Effector memory CD4-positive, alpha-beta T cell (primary cell): ENCODE data around the gene JAK1.
A peak's percentile ranks its signal among the peaks of the same experiment; 100 is the strongest.

ENCODE experiments used
- DNase-seq, 3 donors: peaks; one replicate each; pipeline ENCODE4 v3.0.0-alpha.2; 2020
- H3K27ac ChIP-seq: 2 replicates; pipeline ENCODE4 v1.7.0; 2013; ENCODE audit warnings: mild to moderate bottlenecking, low read length, moderate library complexity; ENCODE audit not compliant: insufficient read depth, poor library complexity, severe bottlenecking
- H3K27me3 ChIP-seq: replicated peaks from 2 replicates; pipeline ENCODE4 v1.7.0; 2013; ENCODE audit warnings: mild to moderate bottlenecking, low read length; ENCODE audit not compliant: insufficient read depth, control insufficient read depth, poor library complexity, severe bottlenecking
- H3K36me3 ChIP-seq: 2 replicates; pipeline ENCODE4 v1.7.0; 2013; ENCODE audit warnings: mild to moderate bottlenecking, low read length, moderate library complexity; ENCODE audit not compliant: control insufficient read depth, insufficient read depth
- H3K4me1 ChIP-seq: 2 replicates; pipeline ENCODE4 v1.7.0; 2013; ENCODE audit warnings: low read length, mild to moderate bottlenecking; ENCODE audit not compliant: control insufficient read depth, insufficient read depth, poor library complexity, severe bottlenecking
- H3K4me3 ChIP-seq: 2 replicates; pipeline ENCODE4 v1.7.0; 2013; ENCODE audit warnings: low read length, low read depth, mild to moderate bottlenecking; ENCODE audit not compliant: insufficient read depth, poor library complexity, severe bottlenecking
- H3K9me3 ChIP-seq: 2 replicates; pipeline ENCODE4 v1.7.0; 2013; ENCODE audit warnings: mild to moderate bottlenecking, low read length, moderate library complexity; ENCODE audit not compliant: control insufficient read depth

JAK1 gene

DNA sequence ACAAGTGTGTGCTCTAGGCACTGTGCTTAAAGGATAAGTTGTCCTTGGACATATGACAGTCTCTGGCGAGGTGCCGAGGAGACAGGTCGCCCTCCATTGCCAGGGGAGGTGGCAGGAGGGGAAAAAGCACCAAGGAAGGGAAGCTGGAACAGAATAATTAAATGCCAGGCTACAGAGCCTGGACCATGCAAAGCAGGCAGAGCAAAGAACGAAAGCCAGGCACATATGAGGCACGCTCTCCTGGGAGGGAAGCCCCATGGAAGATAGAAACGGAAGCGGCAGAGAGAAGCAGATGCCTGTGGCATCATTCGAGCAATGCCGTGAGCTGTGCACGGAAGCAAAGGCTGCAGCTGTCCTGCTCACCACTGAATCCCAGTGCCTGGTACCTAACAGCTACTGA lies 91.2 kb downstream of the JAK1 start:
- Histone ChIP-seq H3K4me3 (no peak overlapping the region), H3K27me3 (no peaks in the 10 kb centered on the region), H3K27ac (no peak overlapping the region), H3K36me3 (peaks cover 60% of the 10 kb centered on the region), H3K4me1 (peaks cover 35% of the 10 kb centered on the region), H3K9me3 (no peaks in the 10 kb centered on the region)
- no peak for DNase-seq

DNA sequence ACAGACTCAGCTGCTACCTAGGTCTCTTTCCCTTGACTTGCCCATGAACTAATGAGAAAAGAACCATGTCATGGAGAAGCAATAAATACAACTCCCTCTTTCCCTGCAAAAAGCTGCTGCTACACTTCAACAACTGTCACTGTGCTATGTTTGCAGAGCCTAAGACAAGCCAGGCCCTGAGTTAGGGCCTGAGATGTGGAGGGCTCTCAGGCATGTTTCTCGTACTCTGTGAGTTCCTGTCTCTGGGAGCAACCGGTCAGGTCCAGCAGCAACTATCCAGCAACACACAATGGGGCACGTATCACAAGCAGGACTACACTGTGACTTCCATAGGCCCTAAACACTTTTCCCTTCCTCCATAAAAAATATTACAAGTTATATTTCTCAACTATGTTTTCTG lies 91.7 kb downstream of the JAK1 start:
- Histone ChIP-seq H3K4me1 (peaks cover 35% of the 10 kb centered on the region), H3K36me3 (peaks cover 65% of the 10 kb centered on the region), H3K4me3 (no peak overlapping the region), H3K27ac (no peak overlapping the region), H3K9me3 (no peaks in the 10 kb centered on the region), H3K27me3 (no peaks in the 10 kb centered on the region)
- DNase-seq = no peak

DNA sequence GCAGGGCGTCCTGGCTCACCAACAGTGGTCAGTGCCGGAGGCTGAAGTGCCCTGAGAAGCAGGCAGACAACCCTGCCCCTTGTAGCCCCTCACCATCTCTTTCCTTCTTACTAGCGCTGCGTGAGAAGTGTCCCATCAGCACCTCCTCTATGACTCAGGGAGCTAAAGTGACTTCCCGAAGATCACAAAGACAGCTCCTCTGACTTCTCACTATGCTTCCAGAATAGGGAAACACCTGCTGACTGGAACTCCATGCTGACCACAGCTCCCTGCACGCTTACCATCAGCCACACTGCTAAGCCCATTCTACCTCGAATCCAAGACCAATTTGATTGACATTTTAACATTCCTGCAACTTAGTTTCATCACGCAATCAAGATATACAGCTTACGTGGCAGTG lies 92.8 kb downstream of the JAK1 start:
- no peaks in the 10 kb centered on the region for H3K27me3 ChIP-seq
- no peak for DNase-seq
- H3K9me3 ChIP-seq = no peaks in the 10 kb centered on the region
- H3K36me3 ChIP-seq = peaks cover 67% of the 10 kb centered on the region
- H3K4me3 ChIP-seq = no peak overlapping the region
- peaks cover 31% of the 10 kb centered on the region for H3K4me1 ChIP-seq
- no peak overlapping the region for H3K27ac ChIP-seq

GRCh38 chr1:64872067-64872466 lies 94.3 kb downstream of the JAK1 start:
- Histone ChIP-seq H3K4me1 (peaks cover 20% of the 10 kb centered on the region), H3K36me3 (peaks cover 80% of the 10 kb centered on the region)

GRCh38 chr1:64871256-64871655 lies 95.1 kb downstream of the JAK1 start:
- H3K27me3 ChIP-seq = no peaks in the 10 kb centered on the region
- peaks cover 77% of the 10 kb centered on the region for H3K36me3 ChIP-seq
- no peak for DNase-seq
- no peak overlapping the region for H3K27ac ChIP-seq
- peaks cover 11% of the 10 kb centered on the region for H3K4me1 ChIP-seq
- H3K9me3 ChIP-seq = no peaks in the 10 kb centered on the region
- no peak overlapping the region for H3K4me3 ChIP-seq

More at GRCh38 chr1:64872067-64872466, 94.3 kb downstream of the JAK1 start:
- DNase-seq = no peak
- H3K4me3 ChIP-seq = no peak overlapping the region
- no peaks in the 10 kb centered on the region for H3K27me3 ChIP-seq
- H3K27ac ChIP-seq = no peak overlapping the region
- H3K9me3 ChIP-seq = no peaks in the 10 kb centered on the region

DNA sequence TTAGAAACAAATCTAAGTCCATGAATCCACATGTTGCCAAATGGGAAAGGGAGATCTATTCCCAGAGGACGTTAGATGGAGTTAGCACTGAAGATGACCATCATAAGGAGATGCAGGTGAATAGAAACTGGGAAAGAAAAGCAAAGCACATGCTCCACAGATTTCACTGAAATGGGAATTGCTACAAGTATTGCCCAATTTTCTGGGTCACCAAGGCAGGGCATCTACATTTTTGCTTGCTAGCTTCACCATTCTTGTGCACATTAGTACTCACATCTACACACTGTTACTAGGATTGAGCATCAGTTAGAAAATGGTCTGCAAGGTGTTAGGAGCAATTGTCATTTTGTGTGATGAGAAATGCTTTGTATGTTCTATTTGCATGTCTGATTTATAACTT lies 99.1 kb downstream of the JAK1 start:
- Histone ChIP-seq H3K27ac (no peak overlapping the region), H3K4me1 (peaks cover 15% of the 10 kb centered on the region), H3K27me3 (no peaks in the 10 kb centered on the region), H3K36me3 (peaks cover 61% of the 10 kb centered on the region), H3K4me3 (no peak overlapping the region), H3K9me3 (no peaks in the 10 kb centered on the region)
- no peak for DNase-seq

- Histone ChIP-seq H3K4me1 (peaks cover 15% of the 10 kb centered on the region), H3K27ac (no peak overlapping the region), H3K4me3 (no peak overlapping the region), H3K9me3 (no peaks in the 10 kb centered on the region), H3K27me3 (no peaks in the 10 kb centered on the region), H3K36me3 (peaks cover 59% of the 10 kb centered on the region)
- DNase-seq = no peak
Observed at GRCh38 chr1:64866689-64867088, 99.7 kb downstream of the JAK1 start.

DNA sequence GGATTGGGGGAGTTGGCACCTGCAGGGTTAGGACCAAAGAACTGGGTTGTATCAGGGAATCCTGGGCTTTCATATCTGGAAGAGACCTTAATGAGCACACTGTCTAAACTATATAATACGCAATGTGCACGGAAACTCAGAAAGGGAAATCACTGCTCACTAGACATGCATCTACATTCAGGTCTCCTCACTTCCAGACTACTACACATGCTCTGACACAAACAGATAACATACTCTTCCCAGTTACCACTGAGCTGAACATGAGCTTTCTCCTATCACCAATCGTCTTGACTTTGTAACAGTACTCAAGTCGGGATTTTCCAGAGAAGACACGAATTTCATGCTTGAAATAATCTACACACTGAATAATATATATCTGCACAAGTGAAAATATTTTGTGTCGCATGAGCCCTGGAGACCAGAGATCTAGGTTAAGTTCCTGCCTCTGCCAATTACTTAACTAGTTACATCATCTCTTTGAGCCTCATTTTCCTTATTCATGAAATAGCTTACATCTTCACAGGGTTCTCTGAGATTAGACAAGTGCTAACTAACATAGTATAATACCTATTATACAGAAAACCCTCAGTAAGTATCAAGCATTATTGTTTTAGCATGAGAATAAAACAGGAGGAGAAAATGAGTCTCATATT lies 101.1 kb downstream of the JAK1 start:
- peaks cover 15% of the 10 kb centered on the region for H3K4me1 ChIP-seq
- no peak for DNase-seq
- no peaks in the 10 kb centered on the region for H3K27me3 ChIP-seq
- no peak overlapping the region for H3K27ac ChIP-seq
- H3K36me3 ChIP-seq = peaks cover 51% of the 10 kb centered on the region
- H3K4me3 ChIP-seq = no peak overlapping the region
- H3K9me3 ChIP-seq = no peaks in the 10 kb centered on the region

- Histone ChIP-seq H3K36me3 (peaks cover 50% of the 10 kb centered on the region), H3K4me1 (peaks cover 15% of the 10 kb centered on the region), H3K9me3 (no peaks in the 10 kb centered on the region), H3K27ac (peak overlapping the region; percentile 52), H3K27me3 (no peaks in the 10 kb centered on the region), H3K4me3 (no peak overlapping the region)
- DNase-seq = peak; percentile 28 to 38 (median 29)
Observed at GRCh38 chr1:64864018-64864940, 102.1 kb downstream of the JAK1 start.

GRCh38 chr1:64861611-64862010 lies 104.7 kb downstream of the JAK1 start:
- DNase-seq = no peak
- Histone ChIP-seq H3K4me3 (no peak overlapping the region), H3K36me3 (peaks cover 62% of the 10 kb centered on the region), H3K27me3 (no peaks in the 10 kb centered on the region), H3K4me1 (peaks cover 15% of the 10 kb centered on the region), H3K27ac (no peak overlapping the region), H3K9me3 (no peaks in the 10 kb centered on the region)
